GM12892 (cell line): ENCODE data around the gene PDGFB.

Source experiments
- DNase-seq: peaks from one replicate; pipeline ENCODE4 v3.0.0; 2011; ENCODE audit not compliant: insufficient read length
- FAIRE-seq: peaks from 2 replicates; lab custom pipeline; 2011; peaks lifted over from hg19 to GRCh38; lab: Jason Lieb, UNC
- POLR2A ChIP-seq: IDR thresholded peaks from 2 replicates; pipeline ENCODE4 v1.6.1; 2011; ENCODE audit warnings: low read depth, low read length, control low read depth
- POLR2AphosphoS5 ChIP-seq: IDR thresholded peaks from 2 replicates; pipeline ENCODE4 v1.6.1; 2011; ENCODE audit warnings: low read depth, low read length, control low read depth
- TAF1 ChIP-seq: IDR thresholded peaks from 2 replicates; pipeline ENCODE4 v1.6.1; 2011; ENCODE audit warnings: low read depth, mild to moderate bottlenecking, control low read depth, low read length, borderline replicate concordance

Gene PDGFB

GRCh38 chr22:39179841-39180335 lies 64.9 kb downstream of the PDGFB start:
- FAIRE-seq: no peak
- no peak for TF ChIP-seq POLR2A
- no peak for TF ChIP-seq POLR2AphosphoS5
- no peak for TF ChIP-seq TAF1
- DNase-seq: no peak

GRCh38 chr22:39179401-39179827 lies 65.4 kb downstream of the PDGFB start:
- DNase-seq (no peak), FAIRE-seq (no peak)
- TF ChIP-seq POLR2AphosphoS5 (no peak), POLR2A (no peak), TAF1 (no peak)

- FAIRE-seq (no peak), DNase-seq (no peak)
- no peak for TF ChIP-seq POLR2AphosphoS5
- no peak for TF ChIP-seq POLR2A
- TF ChIP-seq TAF1: no peak
These were observed 66.3 kb downstream of the PDGFB start for GRCh38 chr22:39178206-39179111.

- FAIRE-seq (no peak), DNase-seq (no peak)
- TF ChIP-seq TAF1 (no peak), POLR2AphosphoS5 (no peak), POLR2A (no peak)
These were observed 67.0 kb downstream of the PDGFB start for GRCh38 chr22:39177791-39178190.

GRCh38 chr22:39177456-39177775 lies 67.4 kb downstream of the PDGFB start:
- FAIRE-seq (no peak), DNase-seq (no peak)
- TF ChIP-seq TAF1 (no peak), POLR2AphosphoS5 (no peak), POLR2A (no peak)

- DNase-seq (no peak), FAIRE-seq (no peak)
- TF ChIP-seq POLR2AphosphoS5 (no peak), POLR2A (no peak), TAF1 (no peak)
These were observed 67.9 kb downstream of the PDGFB start for GRCh38 chr22:39176714-39177455.

GRCh38 chr22:39176143-39176713 lies 68.6 kb downstream of the PDGFB start:
- no peak for FAIRE-seq
- TF ChIP-seq TAF1 (no peak), POLR2A (no peak), POLR2AphosphoS5 (no peak)
- DNase-seq: no peak

GRCh38 chr22:39175353-39176142 lies 69.2 kb downstream of the PDGFB start:
- FAIRE-seq (no peak), DNase-seq (no peak)
- TF ChIP-seq TAF1 (no peak), POLR2AphosphoS5 (no peak), POLR2A (no peak)

GRCh38 chr22:39174498-39175352 lies 70.1 kb downstream of the PDGFB start:
- TF ChIP-seq POLR2AphosphoS5: no peak
- no peak for TF ChIP-seq TAF1
- TF ChIP-seq POLR2A: no peak
- FAIRE-seq: no peak
- no peak for DNase-seq

GRCh38 chr22:39173787-39174497 lies 70.8 kb downstream of the PDGFB start:
- no peak for TF ChIP-seq POLR2A
- TF ChIP-seq TAF1: no peak
- no peak for TF ChIP-seq POLR2AphosphoS5
- DNase-seq: no peak
- FAIRE-seq: no peak
